ENCODE data around the gene MTREX.

DNA sequence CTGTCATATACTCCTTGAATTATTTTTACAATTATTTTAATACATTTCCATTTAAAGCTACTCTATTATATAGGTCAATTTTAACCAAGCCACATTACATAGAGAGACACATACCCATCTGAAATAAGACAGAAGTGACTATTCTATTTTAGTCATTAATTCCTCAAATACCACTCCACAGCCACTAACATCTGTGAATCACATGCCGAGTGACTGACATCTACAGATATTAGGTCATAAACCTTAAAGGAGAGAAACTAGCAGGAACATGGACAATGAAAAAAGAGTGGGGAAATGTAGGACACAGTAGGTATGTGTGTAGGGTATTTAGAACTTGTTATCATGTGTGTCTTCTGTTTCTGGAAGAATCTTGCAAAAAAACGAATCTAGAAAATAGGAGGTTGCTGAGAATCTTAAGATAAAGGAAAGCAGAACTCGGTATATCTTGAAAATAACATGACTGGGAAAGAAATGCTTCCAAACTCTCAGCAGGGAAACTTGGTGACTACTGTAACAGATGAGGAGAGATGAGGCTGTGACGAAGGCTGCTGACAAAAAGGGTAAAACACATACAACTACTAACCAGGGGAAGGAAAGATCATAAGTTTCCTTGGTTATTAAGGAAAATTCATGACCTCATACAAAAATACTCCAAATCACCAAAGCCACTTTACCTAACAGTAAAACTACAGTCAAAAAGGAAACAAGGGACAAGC is 142.4 kb downstream of the MTREX start:
- no peak for TF ChIP-seq TAF1 (IDR thresholded peaks at IDR 0.05; ENCODE audit: borderline replicate concordance, low read depth, low read length)
- TF ChIP-seq POLR2A (IDR thresholded peaks at IDR 0.05; ENCODE audit: low read depth, low read length), result no peak
- TF ChIP-seq POLR2AphosphoS5 (IDR thresholded peaks at IDR 0.05; ENCODE audit: low read depth, low read length), result no peak

Data from GM12892 (cell line).